ENCODE data around the gene EHD4. TPM values are rescaled to one million over a fixed set of nuclear protein-coding genes. Genes with fewer than 3 reads are reported as not detected.
A peak's percentile ranks its signal among the peaks of the same experiment; 100 is the strongest.

Gene EHD4
- total and polyA plus RNA-seq, 9 of the 15 experiments (the other 6 are each of a cell fraction or from before 2014, with no cell fraction given), result 0.89 to 10.3 (median 6.4) TPM

- H3K79me2 ChIP-seq (ENCODE audit: control insufficient read depth, insufficient read depth, low read length), result no peaks in the 10 kb centered on the region
- H3K4me3 ChIP-seq, result no peak overlapping the region
- H3K27me3 ChIP-seq (ENCODE audit: control insufficient read depth in 2 of 2, insufficient read depth in 2 of 2, low read length in 2 of 2), result peaks cover 4 to 19% of the 10 kb centered on the region in 2 experiments; a peak in 3 of 5 replicates
- ATAC-seq, result no peak
- no peak for FAIRE-seq
- TF ChIP-seq BCOR (IDR thresholded peaks at IDR 0.05), result peak; percentile 38; the same call in 1 of the 2 replicates
- TF ChIP-seq RBM25 (IDR thresholded peaks at IDR 0.05; ENCODE audit: low read depth, low read length, severe bottlenecking), result peak; percentile 79
- no peak for TF ChIP-seq NR4A1 (CRISPR knock-in tag; IDR thresholded peaks at IDR 0.05)
- TF ChIP-seq NR4A1 (tag; IDR thresholded peaks at IDR 0.05), result no peak
- peaks cover 6% of the 10 kb centered on the region; the same call in 1 of the 3 replicates for H3K36me3 ChIP-seq (ENCODE audit: control insufficient read depth, insufficient read depth, low read length)
- H3K9me1 ChIP-seq (ENCODE audit: control insufficient read depth, insufficient read depth, low read length), result no peaks in the 10 kb centered on the region
- CTCF ChIA-PET (ENCODE audit: low intra/inter-chr PET ratio), result interaction anchor here (0.8 kb wide), 1 partner anchor 123 kb away, joined by 3 read pairs; no protein-coding TSS in a partner anchor
- WGBS (ENCODE audit: insufficient coverage, low coverage, missing lambda C conversion rate), result 50% methylated on average over 1 of the region's 1 CpG
- H3K9ac ChIP-seq (ENCODE audit: insufficient read depth in 1 of 2, low read depth in 2 of 2, low read length in 2 of 2), result no peak overlapping the region
- no peak overlapping the region for H2AFZ ChIP-seq (ENCODE audit: low read depth, low read length)
- H3K27ac ChIP-seq (ENCODE audit: extremely low read depth, low read depth, low read length), result no peak overlapping the region
- no TSS peak for BruUV-seq (replicated peaks)
- DNase-seq (ENCODE audit: extremely low read depth in 1 of 4, low spot score in 3 of 4), result no peak
- no peak overlapping the region for H3K4me2 ChIP-seq (ENCODE audit: insufficient read depth, low read length)
- intact Hi-C loops (cut with micrococcal nuclease), result no loop called here
- POLR2A ChIA-PET, result interaction anchor here (1.1 kb wide), 1 partner anchor 13 kb away, joined by 3 read pairs; no protein-coding TSS in a partner anchor
- in situ Hi-C loops (cut with MboI), result no loop called here
- peaks cover 0 to 28% of the 10 kb centered on the region in 2 experiments; a peak in 3 of 5 replicates for H3K4me1 ChIP-seq (replicated peaks in 1 of 2; ENCODE audit: control insufficient read depth in 2 of 2, insufficient read depth in 2 of 2, low read length in 2 of 2)
- H3K9me3 ChIP-seq (replicated peaks; ENCODE audit: control insufficient read depth, insufficient read depth, low read depth, low read length), result no peaks in the 10 kb centered on the region
- peaks cover 7% of the 10 kb centered on the region; the same call in 1 of the 2 replicates for H4K20me1 ChIP-seq (replicated peaks; ENCODE audit: control insufficient read depth, insufficient read depth, low read length)
Observed at GRCh38 chr15:41895957-41896356, 76.4 kb downstream of the EHD4 start.

- in situ Hi-C loops (cut with MboI), result no loop called here
- 61% methylated on average over 11 of the region's 11 CpGs for WGBS (ENCODE audit: insufficient coverage, low coverage, missing lambda C conversion rate)
Observed at GRCh38 chr15:41895491-41895890, 76.9 kb downstream of the EHD4 start.

More at GRCh38 chr15:41895491-41895890, 76.9 kb downstream of the EHD4 start:
- Histone ChIP-seq H2AFZ (ENCODE audit: low read depth, low read length) (no peak overlapping the region), H3K79me2 (ENCODE audit: control insufficient read depth, insufficient read depth, low read length) (no peaks in the 10 kb centered on the region), H3K4me2 (ENCODE audit: insufficient read depth, low read length) (no peak overlapping the region), H3K9ac (ENCODE audit: insufficient read depth in 1 of 2, low read depth in 2 of 2, low read length in 2 of 2) (no peak overlapping the region), H3K4me1 (replicated peaks in 1 of 2; ENCODE audit: control insufficient read depth in 2 of 2, insufficient read depth in 2 of 2, low read length in 2 of 2) (peaks cover 0 to 24% of the 10 kb centered on the region in 2 experiments; a peak in 3 of 5 replicates), H3K27me3 (ENCODE audit: control insufficient read depth in 2 of 2, insufficient read depth in 2 of 2, low read length in 2 of 2) (peaks cover 6 to 23% of the 10 kb centered on the region in 2 experiments; a peak in 3 of 5 replicates), H3K36me3 (ENCODE audit: control insufficient read depth, insufficient read depth, low read length) (peaks cover 3% of the 10 kb centered on the region; the same call in 1 of the 3 replicates), H4K20me1 (replicated peaks; ENCODE audit: control insufficient read depth, insufficient read depth, low read length) (peaks cover 7% of the 10 kb centered on the region; the same call in 1 of the 2 replicates), H3K27ac (ENCODE audit: extremely low read depth, low read depth, low read length) (no peak overlapping the region), H3K4me3 (no peak overlapping the region), H3K9me1 (ENCODE audit: control insufficient read depth, insufficient read depth, low read length) (peaks cover 3% of the 10 kb centered on the region), H3K9me3 (replicated peaks; ENCODE audit: control insufficient read depth, insufficient read depth, low read depth, low read length) (no peaks in the 10 kb centered on the region)
- CTCF ChIA-PET (ENCODE audit: low intra/inter-chr PET ratio), result no interaction called here
- BruUV-seq (replicated peaks), result no TSS peak
- ATAC-seq (no peak), DNase-seq (ENCODE audit: extremely low read depth in 1 of 4, low spot score in 3 of 4) (no peak), FAIRE-seq (no peak)
- intact Hi-C loops (cut with micrococcal nuclease), result no loop called here
- POLR2A ChIA-PET, result interaction anchor here (0.9 to 1.1 kb wide), 2 partner anchors 9 to 12 kb away, joined by 3 read pairs; no protein-coding TSS in a partner anchor
- no peak for TF ChIP-seq EP400 (IDR thresholded peaks at IDR 0.05)
- no peak for TF ChIP-seq SRSF3 (IDR thresholded peaks at IDR 0.05; ENCODE audit: insufficient read depth, low read length)
- no peak for TF ChIP-seq SIRT6 (IDR thresholded peaks at IDR 0.05; ENCODE audit: low read depth, low read length)
- no peak for TF ChIP-seq ZNF76 (CRISPR knock-in tag; IDR thresholded peaks at IDR 0.05; ENCODE audit: borderline replicate concordance)

All from K562 (cell line).